ENCODE measurements around the gene MGA.

DNA sequence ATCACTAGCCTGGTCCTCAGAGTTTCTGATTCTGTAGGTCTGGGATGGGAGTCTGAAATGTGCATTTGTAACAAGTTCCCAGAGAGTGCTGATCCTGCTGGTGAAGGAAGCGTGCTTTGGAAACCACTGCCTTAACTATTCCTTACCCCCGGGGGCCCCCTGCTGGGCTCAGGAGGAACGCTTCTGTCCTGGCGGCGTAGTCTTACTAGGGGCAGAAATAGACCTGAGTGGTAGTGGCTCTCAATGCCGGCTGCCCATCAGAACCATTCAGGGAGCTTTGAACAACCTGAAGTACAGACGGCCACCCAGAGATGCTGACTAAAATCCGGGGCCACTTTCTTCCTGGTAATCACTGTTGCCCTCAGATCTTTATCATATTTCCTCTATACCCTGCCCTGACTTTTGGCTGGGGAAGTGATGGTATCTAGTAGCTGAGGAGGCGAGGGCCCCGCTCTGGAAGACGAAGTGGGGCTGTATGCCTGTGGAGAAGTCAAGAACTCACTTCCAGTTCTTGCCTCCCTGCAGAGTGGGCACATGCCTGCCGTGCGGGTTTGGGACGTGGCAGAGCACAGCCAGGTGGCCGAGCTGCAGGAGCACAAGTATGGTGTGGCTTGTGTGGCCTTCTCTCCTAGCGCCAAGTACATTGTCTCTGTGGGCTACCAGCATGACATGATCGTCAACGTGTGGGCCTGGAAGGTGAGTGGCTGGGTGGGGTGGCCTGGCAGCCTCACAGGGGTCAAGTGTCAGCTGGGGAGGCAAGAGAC is 151.4 kb downstream of the MGA start:
- TF ChIP-seq POLR2A (IDR thresholded peaks at IDR 0.05; ENCODE audit: low read length): no peak
- TF ChIP-seq GATA1 (IDR thresholded peaks at IDR 0.05; ENCODE audit: low read depth, low read length): no peak
